HG03064 (cell line): Measurements from ENCODE around the gene FTCDNL1.

Experiments
- ATAC-seq: cut with Tn5 transposase; IDR thresholded peaks from one replicate; pipeline ENCODE4 v1.9.1; 2021; ENCODE audit warnings: low read depth; ENCODE audit not compliant: unreplicated experiment

The FTCDNL1 gene

DNA sequence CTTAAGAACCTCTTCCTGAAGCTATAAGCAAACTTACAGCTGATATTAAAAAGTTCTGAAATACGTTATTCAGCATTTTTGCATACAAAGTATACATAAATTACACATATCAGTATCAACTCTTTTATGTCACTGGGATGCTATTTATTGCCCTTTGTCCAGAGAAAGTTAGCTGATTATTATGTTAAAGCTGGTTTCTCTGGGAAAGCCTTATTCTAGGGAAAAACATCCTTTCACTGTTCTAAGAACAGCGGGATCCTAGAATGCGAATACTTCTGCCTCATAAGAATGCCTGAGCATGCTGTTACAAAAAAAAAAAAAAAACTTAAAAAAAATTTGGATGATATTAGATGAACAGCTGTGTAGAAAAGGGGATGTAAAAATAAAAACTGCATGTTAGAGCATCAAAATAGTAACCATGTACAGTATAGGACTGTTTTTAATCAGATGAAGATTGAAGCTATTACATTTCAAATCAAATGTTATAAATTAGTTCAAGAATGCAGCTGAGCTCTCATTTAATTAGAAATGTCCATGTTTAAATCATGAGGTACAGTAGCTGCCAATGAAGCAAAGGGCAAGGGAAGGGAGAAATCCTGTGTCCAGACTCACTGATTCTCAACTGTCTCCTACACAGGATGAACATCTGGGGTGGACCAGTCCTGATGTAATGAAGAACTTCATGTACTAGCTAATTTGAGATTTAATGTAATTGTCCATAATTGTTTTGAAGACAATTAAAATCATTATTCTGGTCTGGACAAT lies 8.2 kb downstream of the FTCDNL1 start:
- no peak for ATAC-seq

DNA sequence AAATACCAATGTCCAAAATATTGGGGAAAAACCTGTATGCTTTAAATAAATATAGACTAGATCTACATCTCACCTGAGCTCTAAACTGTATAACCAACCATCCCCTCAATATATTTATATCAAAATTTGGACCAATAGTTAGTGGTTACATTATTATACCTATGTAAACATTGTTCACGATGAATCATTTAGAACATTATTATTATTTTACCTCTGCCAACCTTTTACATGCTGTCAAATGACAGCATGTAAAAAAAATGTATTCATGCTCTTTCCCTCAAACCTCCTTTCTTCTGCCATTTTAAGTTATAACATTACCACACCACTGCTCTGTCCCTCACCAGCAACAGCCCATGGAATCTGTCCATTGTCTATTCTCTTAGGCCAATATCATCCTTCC lies 9.6 kb downstream of the FTCDNL1 start:
- no peak for ATAC-seq

DNA sequence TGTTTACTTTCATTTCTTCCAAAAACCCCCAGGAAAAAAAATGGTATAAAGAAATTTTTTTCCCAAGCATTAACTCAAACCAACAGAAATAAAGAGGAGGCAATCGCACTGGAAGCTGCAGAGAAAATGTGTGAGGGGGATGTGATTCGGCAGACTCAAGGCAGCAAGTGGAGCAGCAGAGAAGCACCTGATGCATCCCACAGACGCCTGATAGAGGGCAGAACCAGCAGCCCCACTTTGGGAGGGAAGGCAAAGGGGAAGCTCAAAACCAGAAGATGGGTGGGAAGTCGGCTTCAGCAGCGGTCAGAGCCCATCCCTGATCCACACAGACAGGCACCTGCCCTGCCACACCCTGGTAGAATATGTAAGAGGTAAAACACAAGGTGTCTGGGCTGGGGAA lies 12.6 kb downstream of the FTCDNL1 start:
- ATAC-seq: no peak

DNA sequence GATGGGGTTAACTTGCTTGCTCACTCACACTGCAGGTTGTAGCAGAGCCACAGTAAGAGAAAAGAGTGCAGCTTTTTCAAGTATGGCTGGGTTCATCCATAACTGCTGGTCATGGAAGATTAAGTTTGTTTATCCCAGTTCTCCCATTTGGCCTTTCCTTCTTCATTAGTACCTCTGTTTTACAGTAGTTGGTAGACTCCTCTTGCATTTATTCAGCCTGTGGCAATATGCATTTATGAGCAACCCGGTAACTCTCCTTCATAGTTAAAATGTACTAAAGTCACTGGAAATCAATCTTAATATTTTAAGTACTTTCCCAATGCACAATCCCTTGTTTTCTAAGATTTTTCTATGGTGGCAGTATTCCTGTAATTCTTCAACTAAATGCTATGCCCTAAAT lies 14.0 kb downstream of the FTCDNL1 start:
- no peak for ATAC-seq

- ATAC-seq: no peak
Observed at GRCh38 chr2:199833525-199833924, 17.5 kb downstream of the FTCDNL1 start.

DNA sequence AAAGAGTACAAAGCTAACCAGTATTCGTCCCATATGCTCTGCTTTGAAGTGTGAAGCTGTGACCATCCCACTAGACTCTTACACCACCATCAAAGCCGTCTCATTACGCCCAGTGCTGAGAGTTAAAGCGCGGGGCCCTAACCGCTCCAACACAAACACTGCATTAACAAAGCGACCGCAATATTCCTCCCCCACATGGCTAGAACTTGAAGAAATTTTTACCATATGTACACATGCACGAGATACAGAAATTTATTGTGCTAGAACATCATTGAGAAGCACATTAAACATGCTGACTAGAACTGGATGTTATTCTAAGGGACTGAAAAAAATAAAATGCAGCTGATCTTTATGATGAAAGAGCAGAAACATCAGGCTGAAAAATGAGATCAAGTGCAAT lies 20.5 kb downstream of the FTCDNL1 start:
- ATAC-seq: no peak

DNA sequence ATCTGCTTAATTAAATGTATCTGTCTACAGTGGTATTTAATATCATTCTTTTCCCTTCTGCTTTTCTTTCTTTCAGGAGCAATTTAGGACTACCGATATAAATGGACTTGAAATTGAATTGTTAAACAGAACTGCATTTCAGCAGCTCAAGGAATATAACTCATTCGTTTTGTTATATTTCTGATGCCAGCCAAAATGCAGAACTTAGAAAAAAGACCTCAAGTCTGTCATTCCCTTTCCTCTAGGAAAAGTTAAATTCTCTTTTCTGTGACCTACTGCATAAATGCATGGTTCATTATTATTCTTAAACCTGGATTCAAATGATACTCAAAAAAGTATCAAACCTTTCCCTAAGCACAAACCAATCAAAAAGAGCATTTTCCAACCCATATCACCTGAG lies 21.4 kb downstream of the FTCDNL1 start:
- no peak for ATAC-seq

GRCh38 chr2:199819746-199820145 lies 31.2 kb downstream of the FTCDNL1 start:
- no peak for ATAC-seq

GRCh38 chr2:199818754-199819153 lies 32.2 kb downstream of the FTCDNL1 start:
- no peak for ATAC-seq

- no peak for ATAC-seq
Observed at GRCh38 chr2:199818026-199818425, 33.0 kb downstream of the FTCDNL1 start.

GRCh38 chr2:199814817-199815211 lies 36.2 kb downstream of the FTCDNL1 start:
- ATAC-seq: no peak

GRCh38 chr2:199814101-199814816 lies 36.7 kb downstream of the FTCDNL1 start:
- no peak for ATAC-seq

GRCh38 chr2:199812493-199812892 lies 38.5 kb downstream of the FTCDNL1 start:
- ATAC-seq: no peak

DNA sequence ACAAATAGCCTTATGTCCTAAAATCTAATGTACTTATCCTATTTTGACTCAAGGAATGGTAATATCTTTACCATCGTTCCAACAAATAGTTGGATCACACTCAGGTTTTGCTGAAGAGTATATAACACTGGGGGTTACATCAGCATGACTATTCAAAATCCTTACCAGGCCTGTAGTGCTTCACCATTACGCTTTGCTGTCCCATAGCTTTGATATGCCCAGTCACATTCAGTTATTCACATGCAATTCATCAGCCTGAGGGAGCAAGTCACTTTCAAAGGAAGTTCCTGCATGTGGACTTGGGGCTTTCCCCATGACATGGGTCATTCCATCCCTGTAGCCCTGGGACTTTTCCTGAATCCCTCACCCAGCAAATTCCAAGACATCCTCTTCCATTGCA lies 39.6 kb downstream of the FTCDNL1 start:
- no peak for ATAC-seq

- no peak for ATAC-seq
Observed at GRCh38 chr2:199810422-199811171, 40.4 kb downstream of the FTCDNL1 start.

DNA sequence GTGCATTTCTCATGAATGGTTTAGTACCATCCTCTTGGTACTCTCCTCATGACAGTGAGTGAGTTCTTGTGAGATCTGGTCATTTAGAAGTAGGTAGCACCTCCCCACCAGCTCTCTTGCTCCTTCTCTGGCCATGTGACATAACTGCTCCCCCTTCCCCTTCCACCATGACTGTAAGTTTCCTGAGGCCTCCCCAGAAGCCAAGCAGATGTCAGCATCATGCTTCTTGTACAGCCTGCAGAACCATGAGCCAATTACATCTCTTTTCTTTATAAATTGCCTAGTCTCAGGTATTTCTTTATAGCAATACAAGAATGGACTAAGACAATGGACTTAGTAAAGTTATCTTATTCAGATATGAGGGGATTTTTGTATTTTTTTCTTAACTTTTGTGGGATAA lies 43.0 kb downstream of the FTCDNL1 start:
- no peak for ATAC-seq

GRCh38 chr2:199806179-199806578 lies 44.8 kb downstream of the FTCDNL1 start:
- no peak for ATAC-seq

GRCh38 chr2:199804831-199805230 lies 46.2 kb downstream of the FTCDNL1 start:
- no peak for ATAC-seq

GRCh38 chr2:199798831-199799580 lies 52.0 kb downstream of the FTCDNL1 start:
- ATAC-seq: no peak

GRCh38 chr2:199797431-199798403 lies 53.3 kb downstream of the FTCDNL1 start:
- no peak for ATAC-seq
